Bronchial epithelial cell (primary cell): Measurements from ENCODE around the gene USP38. TPM values are rescaled to one million over a fixed set of nuclear protein-coding genes. Genes with fewer than 3 reads are reported as not detected.

Source experiments
- DNase-seq: peaks from one replicate; pipeline ENCODE4 v3.0.0-alpha.2; 2010; ENCODE audit warnings: low read depth
- FAIRE-seq: peaks from 2 replicates; lab custom pipeline; 2011; peaks lifted over from hg19 to GRCh38; lab: Jason Lieb, UNC
- H3K27me3 ChIP-seq: 2 replicates; pipeline ENCODE4 v1.5.1; 2011; ENCODE audit warnings: low read length; ENCODE audit not compliant: control insufficient read depth, insufficient read depth
- H3K36me3 ChIP-seq: 2 replicates; pipeline ENCODE4 v1.5.1; 2011; ENCODE audit warnings: low read length; ENCODE audit not compliant: control insufficient read depth, insufficient read depth
- H3K4me3 ChIP-seq: 2 replicates; pipeline ENCODE4 v1.5.1; 2011; ENCODE audit warnings: mild to moderate bottlenecking, low read depth, low read length, control low read depth
- CTCF ChIP-seq: IDR thresholded peaks from 2 replicates; pipeline ENCODE4 v1.5.1; 2011; ENCODE audit warnings: mild to moderate bottlenecking, moderate library complexity, low read length, control low read depth, inconsistent platforms; ENCODE audit not compliant: insufficient read depth, severe bottlenecking
- total RNA-seq: library from RNA; depleted of rRNA; stranded (reverse); fragments of >200 nt; gene quantifications from 2 replicates; pipeline ENCODE4 v1.2.1, GENCODE V29; 2014

Gene USP38
- 18.4 and 20.5 TPM in 2 replicates for total RNA-seq

- peak; percentile 19 for TF ChIP-seq CTCF
- H3K27me3 ChIP-seq = no peaks in the 10 kb centered on the region
- peak within 1 kb of the TSS; percentile 81 for H3K4me3 ChIP-seq
- no peaks in the 10 kb centered on the region for H3K36me3 ChIP-seq
- FAIRE-seq (no peak), DNase-seq (peak; percentile 88)
These were observed at the start of gene USP38 for GRCh38 chr4:143184503-143185252. USP38 (plus strand) TSS chr4:143184917; CDS start chr4:143185451, 534 bp downstream.

- Histone ChIP-seq H3K4me3 (no peak overlapping the region), H3K36me3 (no peaks in the 10 kb centered on the region), H3K27me3 (no peaks in the 10 kb centered on the region)
- FAIRE-seq (no peak), DNase-seq (no peak)
- no peak for TF ChIP-seq CTCF
These were observed 49.4 kb upstream of the USP38 start for GRCh38 chr4:143135358-143135757.

GRCh38 chr4:143140696-143141095 is 44.0 kb upstream of the USP38 start:
- Histone ChIP-seq H3K36me3 (no peaks in the 10 kb centered on the region), H3K27me3 (no peaks in the 10 kb centered on the region), H3K4me3 (no peak overlapping the region)
- TF ChIP-seq CTCF = no peak
- DNase-seq (no peak), FAIRE-seq (no peak)

- Histone ChIP-seq H3K36me3 (no peaks in the 10 kb centered on the region), H3K27me3 (no peaks in the 10 kb centered on the region), H3K4me3 (no peak overlapping the region)
- no peak for FAIRE-seq
- DNase-seq = no peak
- TF ChIP-seq CTCF = no peak
These were observed 36.2 kb upstream of the USP38 start for GRCh38 chr4:143148521-143148920.

- no peak for DNase-seq
- H3K36me3 ChIP-seq = no peaks in the 10 kb centered on the region
- no peak for FAIRE-seq
- TF ChIP-seq CTCF = no peak
- no peak overlapping the region for H3K4me3 ChIP-seq
- H3K27me3 ChIP-seq = no peaks in the 10 kb centered on the region
These were observed 27.9 kb upstream of the USP38 start for GRCh38 chr4:143156853-143157252.
